IMR-90 (cell line): ENCODE results near the gene CHRNA7. TPM values are rescaled to one million over a fixed set of nuclear protein-coding genes. Genes with fewer than 3 reads are reported as not detected.

Source experiments
- ATAC-seq: fragments of 200-7000 bp; cut with Tn5 transposase; 2 replicates; pipeline ENCODE4 v1.9.1; 2020; ENCODE audit warnings: low read depth, mild to moderate bottlenecking, moderate library complexity
- BruUV-seq: library from RNA; stranded (reverse); fragments of 400-500 nt; replicated peaks from 2 replicates; lab custom pipeline; 2021; lab: Mats Ljungman, UMichigan
- CTCF ChIA-PET: fragments of 300-600 bp; formaldehyde crosslinking; extraction: SDS; loops from one replicate; lab custom pipeline; 2021; ENCODE audit warnings: antibody characterized with exemption; lab: Yijun Ruan, JAX
- POLR2A ChIA-PET: fragments of 300-600 bp; sonication (Branson Sonifier 250); formaldehyde crosslinking; loops from one replicate; lab custom pipeline; 2022; ENCODE audit warnings: antibody characterized with exemption; ENCODE audit not compliant: unreplicated experiment; lab: Charles Lee
- DNase-seq: peaks from one replicate; pipeline ENCODE4 v3.0.0; 2013
- H2AFZ ChIP-seq: replicated peaks from 2 replicates; pipeline ENCODE3; 2013; ENCODE audit warnings: low read length, mild to moderate bottlenecking; ENCODE audit not compliant: poor library complexity
- H2AK5ac ChIP-seq: 2 replicates; pipeline ENCODE4 v1.6.1; 2013; ENCODE audit warnings: low read depth, low read length, inconsistent platforms
- H2AK9ac ChIP-seq: replicated peaks from 2 replicates; pipeline ENCODE3; 2013; ENCODE audit warnings: mild to moderate bottlenecking, low read depth, low read length, moderate library complexity; ENCODE audit not compliant: poor library complexity
- H2BK120ac ChIP-seq: 2 replicates; pipeline ENCODE4 v1.6.1; 2013; ENCODE audit warnings: low read depth, low read length, inconsistent platforms
- H2BK15ac ChIP-seq: 3 replicates; pipeline ENCODE4 v1.6.1; 2013; ENCODE audit warnings: low read depth, low read length, inconsistent platforms
- H2BK20ac ChIP-seq: 2 replicates; pipeline ENCODE4 v1.6.1; 2013; ENCODE audit warnings: low read depth, mild to moderate bottlenecking, inconsistent platforms, low read length, moderate library complexity
- H2BK5ac ChIP-seq: 2 replicates; pipeline ENCODE4 v1.6.1; 2013; ENCODE audit warnings: mild to moderate bottlenecking, low read depth, low read length, inconsistent platforms; ENCODE audit not compliant: poor library complexity, severe bottlenecking
- H3K14ac ChIP-seq: replicated peaks from 2 replicates; pipeline ENCODE4 v1.6.1; 2013; ENCODE audit warnings: low read depth, low read length, inconsistent platforms
- H3K18ac ChIP-seq: 2 replicates; pipeline ENCODE4 v1.6.1; 2013; ENCODE audit warnings: low read depth, low read length, control low read depth
- H3K23ac ChIP-seq: 2 replicates; pipeline ENCODE4 v1.6.1; 2013; ENCODE audit warnings: low read depth, low read length, inconsistent platforms
- H3K27ac ChIP-seq: 2 replicates; pipeline ENCODE4 v1.5.1; 2013; ENCODE audit warnings: mild to moderate bottlenecking, control low read depth, low read length; ENCODE audit not compliant: insufficient read depth
- H3K27me3 ChIP-seq: 2 replicates; pipeline ENCODE4 v1.6.1; 2013; ENCODE audit warnings: low read length; ENCODE audit not compliant: control insufficient read depth, insufficient read depth
- H3K36me3 ChIP-seq: 2 replicates; pipeline ENCODE4 v1.6.1; 2013; ENCODE audit warnings: low read length, mixed read lengths; ENCODE audit not compliant: control insufficient read depth, insufficient read depth
- H3K4ac ChIP-seq: 2 replicates; pipeline ENCODE4 v1.6.1; 2013; ENCODE audit warnings: low read depth, low read length, inconsistent platforms
- H3K4me1 ChIP-seq: 2 replicates; pipeline ENCODE4 v1.6.1; 2013; ENCODE audit warnings: low read length, mixed read lengths; ENCODE audit not compliant: control insufficient read depth, insufficient read depth
- H3K4me2 ChIP-seq: 2 replicates; pipeline ENCODE4 v1.6.1; 2013; ENCODE audit warnings: low read depth, mild to moderate bottlenecking, control low read depth, low read length, moderate library complexity
- H3K4me3 ChIP-seq: 2 replicates; pipeline ENCODE4 v1.5.1; 2013; ENCODE audit warnings: low read depth, mild to moderate bottlenecking, control low read depth, low read length, moderate library complexity; ENCODE audit not compliant: insufficient read depth
- H3K56ac ChIP-seq: 2 replicates; pipeline ENCODE4 v1.6.1; 2013; ENCODE audit warnings: low read length, inconsistent platforms; ENCODE audit not compliant: insufficient read depth; ENCODE audit errors: extremely low read depth
- H3K79me1 ChIP-seq, 2 experiments: 2 replicates each; pipeline ENCODE4 v1.6.1; 2013; ENCODE audit warnings: low read length in 2 of 2, inconsistent platforms in 1 of 2, low read depth in 1 of 2
- H3K9ac ChIP-seq: 2 replicates; pipeline ENCODE4 v1.6.1; 2013; ENCODE audit warnings: low read depth, low read length, control low read depth
- H3K9me1 ChIP-seq: 2 replicates; pipeline ENCODE4 v1.6.1; 2013; ENCODE audit warnings: low read length, inconsistent platforms; ENCODE audit not compliant: insufficient read depth
- H3K9me3 ChIP-seq: 2 replicates; pipeline ENCODE4 v1.6.1; 2013; ENCODE audit warnings: low read length; ENCODE audit not compliant: control insufficient read depth, insufficient read depth
- H4K20me1 ChIP-seq: 2 replicates; pipeline ENCODE4 v1.6.1; 2013; ENCODE audit warnings: low read length, inconsistent platforms; ENCODE audit not compliant: insufficient read depth
- H4K5ac ChIP-seq: 2 replicates; pipeline ENCODE4 v1.6.1; 2013; ENCODE audit warnings: mild to moderate bottlenecking, low read depth, low read length, control low read depth
- H4K8ac ChIP-seq, 2 experiments: 2 replicates each; pipeline ENCODE4 v1.6.1; 2013; ENCODE audit warnings: low read depth in 2 of 2, low read length in 2 of 2, control low read depth in 1 of 2, inconsistent platforms in 1 of 2
- H4K91ac ChIP-seq: 2 replicates; pipeline ENCODE4 v1.6.1; 2013; ENCODE audit warnings: low read depth, low read length, inconsistent platforms; ENCODE audit not compliant: insufficient read depth
- BHLHE40 ChIP-seq: fragments of 150-350 bp; IDR thresholded peaks from 2 replicates; pipeline ENCODE4 v1.6.1; 2016; ENCODE audit warnings: mild to moderate bottlenecking, low read depth, low read length
- CTCF ChIP-seq: conservative IDR thresholded peaks from 2 replicates; pipeline ENCODE4 v1.5.1; 2012; ENCODE audit warnings: mild to moderate bottlenecking, low read depth, low read length, improper control_type of control experiment
- MAZ ChIP-seq: IDR thresholded peaks from 2 replicates; pipeline ENCODE4 v1.6.1; 2012; ENCODE audit warnings: low read depth, mild to moderate bottlenecking, low read length, improper control_type of control experiment, moderate library complexity, borderline replicate concordance
- NFE2L2 ChIP-seq: fragments of 150-350 bp; IDR thresholded peaks from 2 replicates; pipeline ENCODE4 v1.6.1; 2016; ENCODE audit warnings: low read depth, mild to moderate bottlenecking, low read length
- RAD21 ChIP-seq: IDR thresholded peaks from 2 replicates; pipeline ENCODE4 v1.6.1; 2012; ENCODE audit warnings: low read length, improper control_type of control experiment
- RCOR1 ChIP-seq: IDR thresholded peaks from 2 replicates; pipeline ENCODE4 v1.6.1; 2012; ENCODE audit warnings: mild to moderate bottlenecking, low read length, improper control_type of control experiment; ENCODE audit not compliant: insufficient replicate concordance
- USF2 ChIP-seq: fragments of 150-350 bp; IDR thresholded peaks from 2 replicates; pipeline ENCODE4 v1.6.1; 2017; ENCODE audit warnings: mild to moderate bottlenecking, antibody characterized with exemption, low read length, low read depth
- WGBS, 2 experiments: methylation state at CpG; one replicate each; pipeline versions ENCODE4 v1.1.5 to v1.1.7; 2013; ENCODE audit warnings: missing lambda C conversion rate in 2 of 2; ENCODE audit not compliant: insufficient read length in 1 of 2; ENCODE audit errors: extremely low coverage in 2 of 2; 5-methylcytosine and 5-hydroxymethylcytosine counted together
- dilution Hi-C: fragments of 300-500 bp; cut with HindIII; formaldehyde crosslinking; loops from one replicate; pipeline ENCODE4 v1.14.3; 2018; ENCODE audit warnings: low sequenced_read_pairs; ENCODE audit not compliant: unreplicated experiment
- in situ Hi-C: fragments of 300-500 bp; cut with MboI; formaldehyde crosslinking; loops from 3 replicates; pipeline ENCODE4 v1.14.3; 2019; ENCODE audit warnings: low sequenced_read_pairs, inconsistent platforms, mixed read lengths
- intact Hi-C: fragments of 100-400 bp; cut with micrococcal nuclease; formaldehyde crosslinking; loops from 2 replicates; pipeline ENCODE4 v1.10.0; 2022
- polyA plus RNA-seq, 3 experiments: library from polyadenylated mRNA; depleted of rRNA; stranded (reverse); fragments of >200 nt; gene quantifications; 2 replicates each; pipeline ENCODE4 v1.2.3, GENCODE V29; 2012; ENCODE audit warnings: low replicate concordance in 1 of 3
- total RNA-seq: library from RNA; depleted of rRNA; stranded (reverse); fragments of >200 nt; gene quantifications from 2 replicates; pipeline ENCODE4 v1.2.3, GENCODE V29; 2012

Gene CHRNA7
- total and polyA plus RNA-seq, 2 of the 4 experiments (the other 2 are of a cell fraction): 0.10 TPM; not detected in 1

- no peak overlapping the region for H3K56ac ChIP-seq
- H3K79me1 ChIP-seq: no peaks in the 10 kb centered on the region
- H4K20me1 ChIP-seq: no peaks in the 10 kb centered on the region
- H4K91ac ChIP-seq: no peak overlapping the region
- dilution Hi-C loops (no loop called here), in situ Hi-C loops (no loop called here), intact Hi-C loops (no loop called here)
- H3K27me3 ChIP-seq: no peaks in the 10 kb centered on the region
- no peak overlapping the region for H2BK15ac ChIP-seq
- no peak overlapping the region for H3K14ac ChIP-seq
- BruUV-seq: no TSS peak
- TF ChIP-seq RAD21 (no peak), BHLHE40 (no peak), RCOR1 (no peak), CTCF (no peak), USF2 (no peak), NFE2L2 (no peak), MAZ (no peak)
- H2AK5ac ChIP-seq: no peak overlapping the region
- H2AFZ ChIP-seq: no peak overlapping the region
- no peak overlapping the region for H3K18ac ChIP-seq
- H4K5ac ChIP-seq: no peak overlapping the region
- no peak overlapping the region for H2BK20ac ChIP-seq
- no peak overlapping the region for H4K8ac ChIP-seq
- ChIA-PET POLR2A (no interaction called here), CTCF (no interaction called here)
- no peak overlapping the region for H3K9ac ChIP-seq
- H3K4me1 ChIP-seq: no peaks in the 10 kb centered on the region
- H3K36me3 ChIP-seq: no peaks in the 10 kb centered on the region
- H3K4me2 ChIP-seq: no peak overlapping the region
- DNase-seq (no peak), ATAC-seq (no peak)
- no peak overlapping the region for H2BK5ac ChIP-seq
- H3K9me1 ChIP-seq: no peaks in the 10 kb centered on the region
- no peaks in the 10 kb centered on the region for H3K9me3 ChIP-seq
- no peak overlapping the region for H3K27ac ChIP-seq
- H2BK120ac ChIP-seq: no peak overlapping the region
- H2AK9ac ChIP-seq: no peak overlapping the region
- no CpG with 5 or more reads among the region's 4 CpGs for WGBS, 2 experiments
- H3K23ac ChIP-seq: no peak overlapping the region
- H3K4me3 ChIP-seq: no peak overlapping the region
- H3K4ac ChIP-seq: no peak overlapping the region
Measured at GRCh38 chr15:32057876-32058425, 27.6 kb downstream of the CHRNA7 start.
